Measurements from ENCODE around the gene WDR37.

The WDR37 gene

DNA sequence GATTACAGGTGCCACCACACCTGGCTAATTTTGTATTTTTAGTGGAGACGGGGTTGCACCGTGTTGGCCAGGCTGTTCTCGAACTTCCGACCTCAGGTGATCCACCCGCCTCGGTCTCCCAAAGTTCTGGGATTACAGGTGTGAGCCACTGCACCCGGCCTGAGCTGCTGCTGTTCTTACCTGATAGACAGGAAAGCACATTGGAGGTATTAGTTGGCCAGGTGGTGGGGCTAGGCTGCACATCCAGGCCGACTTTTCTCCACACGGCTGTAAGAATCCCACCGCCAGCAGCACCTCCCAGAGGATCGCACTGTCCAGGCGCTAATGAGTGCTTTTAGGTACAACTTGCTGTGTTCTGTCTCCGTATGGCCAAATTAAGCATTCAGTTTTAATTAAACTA is 112.6 kb downstream of the WDR37 start:
- DNase-seq (ENCODE audit: low read depth in 2 of 2): no peak

DNA sequence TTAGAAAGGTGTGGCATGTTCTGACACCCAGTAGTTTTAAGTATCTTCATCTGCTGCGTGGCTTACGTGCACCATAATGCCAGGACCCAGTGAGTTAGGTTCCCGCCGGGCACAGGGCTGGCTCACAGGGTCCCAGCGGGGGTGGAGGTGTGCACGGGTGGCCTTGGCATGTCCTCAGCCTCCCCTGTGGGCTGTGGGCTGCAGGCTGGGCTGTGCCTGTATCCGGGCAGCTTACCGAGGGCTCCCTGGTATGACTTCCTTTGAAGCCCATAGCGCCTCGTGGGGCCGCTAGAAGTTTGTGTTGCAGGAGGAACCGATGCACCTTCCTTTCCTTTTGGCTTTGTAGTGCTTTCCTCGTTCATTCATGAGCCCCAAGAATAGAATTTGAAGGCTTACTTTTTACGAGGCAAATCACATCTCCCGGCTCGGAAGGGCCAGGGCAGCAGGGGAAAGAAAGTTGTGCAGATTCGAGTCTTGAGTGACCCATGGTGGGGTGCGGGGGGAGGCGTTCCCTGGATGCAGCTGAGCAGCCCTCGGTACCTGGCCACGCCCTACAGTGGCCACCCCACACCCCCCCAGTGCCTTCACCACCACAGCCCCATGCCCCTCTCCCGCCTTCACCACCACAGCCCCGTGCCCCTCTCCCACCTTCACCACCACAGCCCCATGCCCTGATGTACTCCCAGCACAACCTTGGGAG is 113.2 kb downstream of the WDR37 start:
- no peak for DNase-seq (ENCODE audit: low read depth in 2 of 2)

DNA sequence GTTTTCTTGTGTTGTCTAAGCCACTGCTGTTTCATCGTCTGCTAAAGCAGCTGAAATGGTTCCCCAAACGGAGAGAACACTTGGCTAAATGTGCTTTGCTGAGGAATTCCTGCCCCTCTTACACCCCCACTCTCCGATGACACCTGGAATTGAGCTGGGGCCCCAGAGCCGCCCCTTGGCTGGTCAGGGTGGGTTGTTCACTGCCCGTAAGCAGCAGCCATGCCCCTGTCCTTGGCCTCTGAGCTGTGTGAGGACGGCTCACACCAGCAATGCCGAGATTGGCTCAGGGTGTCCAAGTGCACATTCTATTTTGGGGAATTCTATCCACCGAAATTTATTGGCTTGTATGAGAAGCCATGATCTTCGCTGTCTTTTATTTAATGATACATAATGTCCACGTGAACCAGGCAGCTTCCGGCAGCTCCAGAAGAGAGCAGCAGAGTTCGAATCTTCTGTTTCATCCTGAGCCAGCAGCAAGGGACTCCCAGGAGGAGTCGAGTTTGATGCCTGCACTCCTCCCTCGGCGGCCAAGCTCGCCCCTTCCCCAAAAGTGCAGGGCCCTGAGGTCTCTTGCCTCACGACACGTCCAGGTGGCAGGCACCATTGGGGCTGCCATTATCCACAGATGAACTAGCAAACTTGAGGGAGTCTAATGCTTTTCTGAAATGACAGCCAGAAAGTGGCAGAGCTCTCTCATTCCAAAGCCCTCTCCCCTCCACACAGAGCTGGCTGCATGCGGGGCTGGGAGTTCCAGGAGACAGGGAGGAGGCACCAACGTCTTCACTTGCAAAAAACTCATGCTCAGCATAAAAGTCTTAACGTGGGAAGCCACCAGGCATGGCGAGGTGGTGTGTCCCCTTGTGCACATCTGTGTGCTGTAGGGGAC is 114.0 kb downstream of the WDR37 start:
- no peak for DNase-seq (ENCODE audit: low read depth in 2 of 2)

DNA sequence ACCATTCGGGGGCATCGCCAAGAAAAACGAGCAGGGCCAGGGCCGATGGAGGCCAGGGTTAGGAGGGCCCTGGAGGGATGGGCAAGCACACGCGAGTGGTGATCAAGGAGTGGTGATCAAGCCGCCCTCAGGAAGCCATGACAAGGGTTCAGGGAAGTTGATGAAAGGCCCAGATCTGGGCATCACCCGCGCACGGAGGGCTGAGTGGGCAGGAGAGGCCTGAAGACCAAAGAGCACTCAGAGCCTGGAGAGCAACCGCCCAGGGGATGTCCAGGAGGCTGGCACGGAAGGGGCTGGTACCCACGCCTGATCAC is 114.6 kb downstream of the WDR37 start:
- no peak for DNase-seq (ENCODE audit: low read depth in 2 of 2)

DNA sequence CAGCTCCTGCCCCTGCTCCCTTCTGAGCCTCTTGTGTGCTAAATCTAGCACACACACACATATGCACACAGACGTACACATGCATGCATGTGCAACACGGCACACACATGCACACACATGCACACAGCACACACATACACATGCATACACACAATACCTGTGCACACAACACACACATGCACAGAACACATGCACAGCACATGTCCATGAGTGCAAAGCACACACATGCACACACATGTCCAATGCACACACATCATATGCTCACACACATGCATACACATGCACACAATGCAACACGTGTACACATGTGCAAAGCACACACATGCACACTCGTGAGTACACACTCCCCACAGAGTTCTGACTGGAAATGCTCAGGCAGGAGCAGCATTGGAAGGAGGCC is 115.0 kb downstream of the WDR37 start:
- no peak for DNase-seq (ENCODE audit: low read depth in 2 of 2)

DNA sequence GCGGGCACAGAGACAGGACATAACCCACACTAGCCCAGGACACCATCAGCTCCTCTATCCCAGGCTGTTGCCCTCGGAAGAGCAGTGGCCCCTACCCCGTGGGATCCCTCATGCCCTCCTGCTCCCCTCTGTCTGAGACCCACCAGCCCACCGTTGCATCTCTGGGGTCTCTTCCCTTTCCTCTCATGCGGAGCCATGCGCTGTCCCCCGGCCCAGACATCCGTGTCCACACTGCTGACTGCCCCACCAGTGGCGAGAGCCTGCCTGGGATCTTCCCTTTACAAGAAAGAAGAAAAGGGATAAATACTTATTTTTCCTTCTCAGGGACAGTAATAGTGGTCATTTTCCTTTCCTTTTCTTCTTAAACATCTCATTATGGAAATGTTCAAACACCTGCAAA is 115.4 kb downstream of the WDR37 start:
- DNase-seq (ENCODE audit: low read depth in 2 of 2): no peak

DNA sequence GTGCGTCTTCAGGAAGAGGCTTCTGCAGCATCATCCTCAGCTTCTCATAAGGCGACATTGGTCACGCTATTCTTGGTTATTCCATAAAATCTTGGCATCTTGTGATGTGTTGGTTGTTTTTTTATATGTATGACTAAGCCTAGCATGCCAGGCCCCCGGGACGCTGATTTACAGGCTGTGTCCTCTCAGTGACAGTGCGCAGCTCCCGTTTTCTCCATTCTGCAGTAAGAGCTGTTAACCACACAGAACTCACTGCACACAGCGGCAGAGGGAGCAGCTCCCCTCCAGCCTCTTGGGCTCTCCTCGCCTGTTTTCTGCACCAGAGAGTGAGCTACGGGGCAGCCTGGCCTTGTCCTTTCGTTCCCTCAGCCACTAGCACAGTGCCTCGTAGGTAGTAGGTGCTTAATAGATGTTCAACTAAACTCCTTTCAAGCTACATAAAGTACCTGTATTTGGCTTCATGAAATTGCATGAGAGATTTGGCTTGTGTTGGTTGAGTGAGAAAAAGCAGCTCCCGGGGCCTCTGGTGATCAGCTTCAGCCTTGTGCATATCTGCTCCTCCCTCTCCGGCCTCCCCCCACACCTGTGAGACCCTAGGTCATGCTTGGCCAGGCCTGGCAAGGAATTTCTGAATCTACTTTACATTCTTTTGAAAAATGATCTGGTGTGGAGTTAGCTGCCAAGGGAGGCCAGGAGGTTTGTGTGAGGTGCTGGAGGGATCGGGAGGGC is 116.2 kb downstream of the WDR37 start:
- no peak for DNase-seq (ENCODE audit: low read depth in 2 of 2)

DNA sequence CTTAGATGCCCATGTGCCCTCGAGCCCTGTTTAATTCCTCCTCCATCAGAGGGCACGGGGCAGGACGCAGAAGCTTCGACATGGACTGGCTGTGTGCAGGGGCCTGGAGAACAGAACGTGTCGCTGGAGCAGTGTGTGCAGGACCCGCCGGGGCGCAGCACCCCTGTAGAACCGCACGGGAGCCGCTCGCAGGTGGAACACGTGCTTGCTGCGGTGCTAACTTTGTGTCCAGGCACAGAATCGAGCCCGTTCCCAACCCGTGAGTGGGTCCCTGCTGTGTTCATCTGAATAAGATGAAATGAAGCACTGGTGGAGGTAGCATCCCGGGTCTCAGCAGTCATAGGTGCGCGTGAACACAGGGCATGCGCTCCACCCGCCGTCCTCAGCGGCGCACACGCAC is 116.9 kb downstream of the WDR37 start:
- DNase-seq (ENCODE audit: low read depth in 2 of 2): no peak

DNA sequence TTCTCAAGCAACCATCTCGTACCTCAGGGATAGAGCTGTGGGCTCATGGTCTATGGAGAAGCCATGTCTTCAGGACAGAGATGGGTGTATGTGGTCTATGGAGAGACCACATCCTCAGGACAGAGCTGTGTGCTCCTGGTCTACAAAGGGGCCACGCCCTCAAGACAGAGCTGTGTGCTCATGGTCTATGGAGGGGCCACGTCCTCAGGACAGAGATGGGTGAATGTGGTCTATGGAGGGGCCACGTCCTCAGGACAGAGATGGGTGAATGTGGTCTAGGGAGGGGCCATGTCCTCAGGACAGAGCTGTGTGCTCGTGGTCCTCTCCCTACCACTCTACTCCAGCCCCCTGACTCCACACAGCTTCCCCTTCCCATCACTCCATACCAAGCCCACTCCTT is 117.8 kb downstream of the WDR37 start:
- DNase-seq (ENCODE audit: low read depth in 2 of 2): no peak

DNA sequence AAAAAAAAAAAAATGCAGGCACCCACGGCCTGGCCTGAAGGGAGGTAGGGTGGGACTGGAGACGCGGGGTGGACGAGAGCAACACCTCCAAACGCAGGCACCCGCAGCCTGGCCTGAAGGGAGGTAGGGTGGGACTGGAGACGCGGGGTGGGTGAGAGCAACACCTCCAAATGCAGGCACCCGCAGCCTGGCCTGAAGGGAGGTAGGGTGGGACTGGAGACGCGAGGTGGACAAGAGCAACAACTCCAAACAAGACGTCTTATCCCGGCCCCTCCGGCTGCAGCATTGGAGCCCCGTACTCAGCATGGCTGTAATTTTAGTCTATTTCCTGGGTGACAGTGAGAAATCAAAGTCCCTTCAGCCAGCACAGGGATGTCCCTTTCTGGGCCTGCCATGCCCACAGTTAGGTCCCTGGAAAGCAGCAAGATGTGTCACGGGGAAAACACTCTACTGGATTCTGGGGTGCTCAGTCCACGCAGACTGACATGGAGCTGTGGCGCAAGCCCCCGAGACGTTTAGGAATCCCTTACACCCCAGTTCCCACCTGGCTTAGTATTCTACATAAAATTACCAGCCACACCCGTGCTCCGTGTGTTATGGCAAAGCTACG is 119.9 kb downstream of the WDR37 start:
- no peak for DNase-seq (ENCODE audit: low read depth in 2 of 2)

DNA sequence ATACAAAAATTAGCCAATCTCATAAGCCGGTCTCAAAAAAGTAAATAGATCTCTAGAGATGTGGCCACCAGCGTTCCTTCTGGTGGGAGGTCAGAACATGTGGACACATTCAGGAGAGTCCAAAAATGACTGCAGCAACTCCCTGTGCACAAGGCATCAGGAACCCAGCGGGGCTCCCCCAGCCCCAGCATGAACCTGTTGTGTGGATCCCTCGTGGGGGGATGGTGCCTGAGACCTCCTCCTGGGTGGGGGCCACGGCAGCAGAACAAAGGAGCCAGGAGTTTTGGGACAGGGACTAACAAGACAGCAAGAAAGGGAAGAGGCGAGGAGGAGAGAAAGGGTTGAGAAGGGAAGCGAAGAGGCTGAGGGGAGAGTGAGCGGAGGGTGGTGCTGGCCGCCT is 121.8 kb downstream of the WDR37 start:
- no peak for DNase-seq (ENCODE audit: low read depth in 2 of 2)

DNA sequence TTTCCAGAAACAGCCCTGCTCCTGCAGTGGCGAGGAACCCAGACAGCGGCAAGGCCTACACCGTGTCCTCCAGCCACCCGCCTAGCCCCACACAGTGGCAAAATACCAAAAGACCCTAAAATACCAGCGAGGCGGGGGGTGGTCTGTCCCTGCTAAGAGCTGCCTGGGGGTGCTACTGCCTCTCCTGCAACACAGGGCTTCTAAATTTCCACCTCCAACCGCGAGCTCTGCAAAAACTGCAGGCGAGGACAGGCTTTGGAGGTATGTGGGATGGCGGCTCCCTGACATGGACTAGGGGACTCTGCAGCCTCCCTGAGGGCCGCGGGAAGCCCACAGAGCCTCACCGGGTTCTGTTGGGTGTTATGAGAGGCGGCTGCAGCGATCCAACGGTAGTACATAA is 122.3 kb downstream of the WDR37 start:
- no peak for DNase-seq (ENCODE audit: low read depth in 2 of 2)

DNA sequence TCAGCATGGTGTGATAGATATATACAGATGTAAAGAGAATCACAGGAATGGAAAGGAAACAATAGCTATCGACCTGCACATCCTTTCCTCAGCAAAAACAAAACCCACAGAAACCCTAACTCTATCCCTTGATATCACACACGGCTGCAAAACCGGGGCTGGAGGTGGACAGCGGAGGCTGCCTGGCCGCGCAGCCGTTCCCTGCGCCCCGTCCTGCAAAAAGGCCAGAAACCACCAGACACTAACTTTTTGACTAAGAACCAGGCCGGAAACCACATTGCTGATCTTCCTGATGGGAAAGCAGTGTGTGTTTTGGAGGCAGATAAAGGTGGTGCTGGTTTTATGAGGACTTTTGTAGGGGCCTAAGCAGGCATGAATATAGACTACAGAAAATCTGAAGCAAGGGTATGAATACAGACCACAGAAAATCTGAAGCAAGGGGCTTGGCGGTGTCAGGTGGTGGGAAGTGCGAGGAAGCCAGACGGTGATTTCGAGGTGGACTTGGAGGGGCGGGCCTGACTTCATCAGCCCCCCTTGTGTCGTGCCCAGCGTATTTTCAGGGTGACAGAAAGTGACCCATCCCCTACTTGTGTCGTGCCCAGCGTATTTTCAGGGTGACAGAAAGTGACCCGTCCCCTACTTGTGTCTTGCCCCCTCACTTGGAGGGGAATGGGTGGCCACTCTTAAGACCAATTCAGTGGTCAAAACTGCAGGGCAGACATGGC is 123.3 kb downstream of the WDR37 start:
- DNase-seq (ENCODE audit: low read depth in 2 of 2): no peak

DNA sequence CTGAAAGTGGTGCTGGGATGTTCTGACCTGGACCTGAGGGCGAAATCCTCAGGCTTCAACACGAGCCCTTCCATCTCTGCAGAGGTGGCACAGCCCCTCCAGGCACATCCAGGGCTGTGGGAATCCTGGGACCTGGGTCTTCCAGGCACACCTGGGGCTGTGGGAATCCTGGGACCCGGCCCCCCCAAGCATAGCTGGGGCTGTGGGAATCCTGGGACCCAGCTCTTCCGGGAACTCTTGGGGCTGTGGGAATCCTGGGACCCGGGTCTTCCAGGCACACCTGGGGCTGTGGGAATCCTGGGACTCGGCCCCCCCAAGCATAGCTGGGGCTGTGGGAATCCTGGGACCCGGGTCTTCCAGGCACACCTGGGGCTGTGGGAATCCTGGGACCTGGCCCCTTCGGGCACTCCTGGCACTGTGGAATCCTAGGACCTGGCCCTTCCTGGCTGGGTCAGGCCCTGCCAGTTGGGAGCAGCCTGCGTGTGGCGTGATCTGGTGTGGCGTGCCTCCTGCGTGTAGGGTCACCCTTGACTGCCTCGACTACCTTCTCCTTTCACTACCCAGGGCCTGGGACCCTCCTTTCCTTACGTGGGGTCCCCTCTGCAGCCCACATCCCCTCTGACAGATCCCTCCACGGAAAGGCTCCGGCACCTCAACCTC is 124.0 kb downstream of the WDR37 start:
- DNase-seq (ENCODE audit: low read depth in 2 of 2): no peak

DNA sequence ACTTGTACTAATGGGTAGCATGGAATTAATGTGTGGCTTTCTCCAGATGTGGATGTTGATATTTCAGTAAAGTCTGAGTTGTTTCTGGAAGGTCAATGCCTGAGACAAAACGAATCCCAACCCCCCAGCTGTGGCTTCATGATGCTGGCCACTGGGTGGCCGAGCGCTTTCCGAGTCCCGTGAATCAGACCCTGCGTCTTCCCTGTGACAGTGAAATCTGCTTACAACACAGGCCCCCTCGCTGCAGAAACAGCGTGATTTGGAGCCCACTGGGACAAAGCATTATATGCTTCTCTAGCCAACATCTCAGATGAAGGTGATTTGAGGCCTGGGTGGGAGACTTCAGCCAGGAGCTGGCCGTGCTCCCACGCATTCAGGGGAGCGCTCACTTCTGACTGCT is 124.7 kb downstream of the WDR37 start:
- no peak for DNase-seq (ENCODE audit: low read depth in 2 of 2)

Data from activated CD4-positive, alpha-beta T cell treated with anti-CD3 and anti-CD28 coated beads for 24 hours (primary cell).